T-cell (primary cell): ENCODE data around the gene PSMA7. TPM values are rescaled to one million over a fixed set of nuclear protein-coding genes. Genes with fewer than 3 reads are reported as not detected.
A peak's percentile ranks its signal among the peaks of the same experiment; 100 is the strongest.

Experiments
- ATAC-seq, 4 experiments: fragments of 200-7000 bp in 3 of 4; fragments of 150-1000 bp in 1 of 4; cut with Tn5 transposase; replicated peaks in 1 of 4; 1 replicate in 3 of 4; 2 replicates in 1 of 4; pipeline ENCODE4 v1.10.0; 2021; ENCODE audit warnings: moderate library complexity in 3 of 4, mild to moderate bottlenecking in 2 of 4, moderate number of reproducible peaks in 1 of 4
- CTCF ChIA-PET, 2 donors: fragments of 300-600 bp; sonication (Branson Sonifier 250); formaldehyde crosslinking; loops; one replicate each; lab custom pipeline; 2022; ENCODE audit warnings: antibody characterized with exemption in 2 of 2; lab: Charles Lee
- POLR2A ChIA-PET, 2 donors: fragments of 300-600 bp; sonication (Branson Sonifier 250); formaldehyde crosslinking; loops; one replicate each; lab custom pipeline; 2022; ENCODE audit warnings: antibody characterized with exemption in 2 of 2; lab: Charles Lee
- DNase-seq, 35 experiments: peaks; one replicate each; pipeline versions ENCODE4 v3.0.0 to v3.0.0-alpha.2; 2013 to 2023
- H3K27ac ChIP-seq: one replicate; pipeline ENCODE4 v1.5.1; 2013; ENCODE audit warnings: low read length
- H3K27me3 ChIP-seq, 2 experiments: replicated peaks in 1 of 2; 1 replicate in 1 of 2; 2 replicates in 1 of 2; pipeline versions ENCODE4 v1.6.1 to v1.7.0; 2013; ENCODE audit warnings: low read length in 1 of 2, mixed read lengths in 1 of 2; ENCODE audit not compliant: control insufficient read depth in 2 of 2, insufficient read depth in 2 of 2; ENCODE audit errors: extremely low read depth in 1 of 2
- H3K36me3 ChIP-seq, 2 donors: 1 replicate in 1 of 2; 2 replicates in 1 of 2; pipeline versions ENCODE4 v1.6.1 to v1.7.0; 2013; ENCODE audit warnings: low read length in 1 of 2; ENCODE audit not compliant: control insufficient read depth in 2 of 2, insufficient read depth in 1 of 2; ENCODE audit errors: extremely low read depth in 1 of 2
- H3K4me1 ChIP-seq, 2 experiments: 1 replicate in 1 of 2; 2 replicates in 1 of 2; pipeline versions ENCODE4 v1.6.1 to v1.7.0; 2013; ENCODE audit warnings: low read length in 2 of 2, mixed read lengths in 1 of 2; ENCODE audit not compliant: insufficient read depth in 2 of 2, control insufficient read depth in 1 of 2; ENCODE audit errors: extremely low read depth in 1 of 2
- H3K4me3 ChIP-seq, 2 donors: 1 replicate in 1 of 2; 2 replicates in 1 of 2; pipeline versions ENCODE4 v1.5.1 to v1.7.0; 2013; ENCODE audit warnings: mild to moderate bottlenecking in 2 of 2, low read length in 1 of 2, moderate library complexity in 1 of 2; ENCODE audit not compliant: control insufficient read depth in 1 of 2; ENCODE audit errors: extremely low read depth in 1 of 2
- H3K9me3 ChIP-seq: 2 replicates; pipeline ENCODE4 v1.7.0; 2013
- H3K27ac Mint-ChIP-seq, 2 donors: one replicate each; pipeline ENCODE4 v1.8.0; 2020 to 2021; ENCODE audit warnings: mild to moderate bottlenecking in 2 of 2, mixed read lengths in 2 of 2
- H3K27me3 Mint-ChIP-seq, 2 donors: one replicate each; pipeline ENCODE4 v1.8.0; 2021 to 2022; ENCODE audit warnings: mixed read lengths in 2 of 2
- H3K36me3 Mint-ChIP-seq: one replicate; pipeline ENCODE4 v1.8.0; 2021; ENCODE audit warnings: mixed read lengths
- H3K4me1 Mint-ChIP-seq, 3 donors: one replicate each; pipeline ENCODE4 v1.8.0; 2020 to 2022; ENCODE audit warnings: mixed read lengths in 3 of 3, mild to moderate bottlenecking in 1 of 3
- H3K4me3 Mint-ChIP-seq, 3 donors: one replicate each; pipeline ENCODE4 v1.8.0; 2020 to 2022; ENCODE audit warnings: mild to moderate bottlenecking in 3 of 3, mixed read lengths in 3 of 3, moderate library complexity in 3 of 3
- H3K9me3 Mint-ChIP-seq, 3 donors: one replicate each; pipeline ENCODE4 v1.8.0; 2020 to 2022; ENCODE audit warnings: mixed read lengths in 3 of 3
- WGBS: methylation state at CpG from one replicate; pipeline ENCODE4 v1.1.5; 2013; ENCODE audit warnings: missing lambda C conversion rate; ENCODE audit not compliant: insufficient coverage; 5-methylcytosine and 5-hydroxymethylcytosine counted together
- total RNA-seq, 35 experiments: library from RNA in 6 of 35; stranded (reverse) in 6 of 35; fragments of 120-200 nt in 1 of 35; gene quantifications; one replicate each; pipeline versions ENCODE4 v1.2.1 to v1.2.4 and lab custom pipeline; 2013 to 2026

The PSMA7 gene
- total RNA-seq (100 to 1,000 TPM; 136 to 233 (median 208) TPM), total RNA-seq (lab: John Stamatoyannopoulos, UW) (109 to 516 (median 145) reads per million in 29 experiments)
- 210 TPM for total RNA-seq (2013)

- Histone ChIP-seq H3K27ac (peak within 1 kb of the TSS; percentile 66), H3K9me3 (no peaks in the 10 kb centered on the region), H3K4me1 (peaks cover 19 to 58% of the 10 kb centered on the region in 2 experiments), H3K27me3 (no peaks in the 10 kb centered on the region), H3K4me3 (peak within 1 kb of the TSS; percentile 60 to 82), H3K36me3 (peaks cover 6 to 23% of the 10 kb centered on the region in 2 donors)
- H3K36me3 Mint-ChIP-seq, result peaks cover 16% of the 10 kb centered on the region
- H3K4me3 Mint-ChIP-seq, result peak within 1 kb of the TSS; percentile 84 to 89 (median 87)
- POLR2A ChIA-PET, result no interaction called here
- peak; percentile 67 to 96 (median 82) for DNase-seq
- ATAC-seq, result peak; percentile 87 to 93 (median 90)
- H3K9me3 Mint-ChIP-seq, result no peaks in the 10 kb centered on the region
- CTCF ChIA-PET, result no interaction called here
- H3K27me3 Mint-ChIP-seq, result no peaks in the 10 kb centered on the region
- H3K4me1 Mint-ChIP-seq, result peaks cover 48 to 59% (median 58%) of the 10 kb centered on the region in 3 donors
- H3K27ac Mint-ChIP-seq, result peak within 1 kb of the TSS; percentile 85 to 90
- WGBS, result under 1% methylated on average over 124 of the region's 148 CpGs
Observed at GRCh38 chr20:62143081-62143956, at the start of gene PSMA7, which contains the start of gene SS18L1. PSMA7 (minus strand) TSS chr20:62143394; CDS start chr20:62143303, 91 bp downstream. SS18L1 (plus strand) TSS chr20:62143769; CDS start chr20:62143821, 52 bp downstream.

GRCh38 chr20:62192635-62193034, 49.4 kb upstream of the PSMA7 start:
- Mint-ChIP-seq H3K9me3 (no peaks in the 10 kb centered on the region), H3K27ac (no peak overlapping the region), H3K4me3 (no peak overlapping the region), H3K27me3 (no peaks in the 10 kb centered on the region), H3K36me3 (peaks cover 17% of the 10 kb centered on the region), H3K4me1 (peaks cover 4 to 11% (median 7%) of the 10 kb centered on the region in 3 donors)
- WGBS, result 100% methylated on average over 5 of the region's 10 CpGs
- DNase-seq (no peak), ATAC-seq (no peak)
- peaks cover 5 to 41% of the 10 kb centered on the region in 2 donors for H3K36me3 ChIP-seq
- no peaks in the 10 kb centered on the region for H3K9me3 ChIP-seq
- POLR2A ChIA-PET, result no interaction called here
- no peak overlapping the region for H3K4me3 ChIP-seq
- no peaks in the 10 kb centered on the region for H3K4me1 ChIP-seq
- H3K27me3 ChIP-seq, result no peaks in the 10 kb centered on the region
- H3K27ac ChIP-seq, result no peak overlapping the region
- CTCF ChIA-PET, result no interaction called here

GRCh38 chr20:62191781-62192559, 48.8 kb upstream of the PSMA7 start:
- Histone ChIP-seq H3K27me3 (no peaks in the 10 kb centered on the region), H3K4me1 (no peaks in the 10 kb centered on the region), H3K9me3 (no peaks in the 10 kb centered on the region), H3K27ac (no peak overlapping the region), H3K36me3 (peaks cover 5 to 36% of the 10 kb centered on the region in 2 donors), H3K4me3 (no peak overlapping the region)
- H3K27ac Mint-ChIP-seq, result no peak overlapping the region
- ChIA-PET POLR2A (no interaction called here), CTCF (no interaction called here)
- no peaks in the 10 kb centered on the region for H3K9me3 Mint-ChIP-seq
- 93% methylated on average over 11 of the region's 14 CpGs for WGBS
- DNase-seq (no peak), ATAC-seq (no peak)
- H3K36me3 Mint-ChIP-seq, result peaks cover 17% of the 10 kb centered on the region
- no peaks in the 10 kb centered on the region for H3K27me3 Mint-ChIP-seq
- H3K4me1 Mint-ChIP-seq, result peaks cover 10 to 15% (median 12%) of the 10 kb centered on the region in 3 donors
- H3K4me3 Mint-ChIP-seq, result no peak overlapping the region

GRCh38 chr20:62190639-62191411, 47.6 kb upstream of the PSMA7 start:
- POLR2A ChIA-PET, result no interaction called here
- H3K27ac Mint-ChIP-seq, result no peak overlapping the region
- H3K4me3 Mint-ChIP-seq, result no peak overlapping the region
- Histone ChIP-seq H3K4me1 (peaks cover 0 to 1% of the 10 kb centered on the region in 2 experiments), H3K27me3 (no peaks in the 10 kb centered on the region), H3K9me3 (no peaks in the 10 kb centered on the region), H3K36me3 (peaks cover 5 to 36% of the 10 kb centered on the region in 2 donors), H3K4me3 (no peak overlapping the region), H3K27ac (no peak overlapping the region)
- CTCF ChIA-PET, result no interaction called here
- ATAC-seq (no peak), DNase-seq (no peak)
- WGBS, result 96% methylated on average over 14 of the region's 25 CpGs
- H3K4me1 Mint-ChIP-seq, result peaks cover 17 to 20% (median 19%) of the 10 kb centered on the region in 3 donors
- no peaks in the 10 kb centered on the region for H3K9me3 Mint-ChIP-seq
- peaks cover 20% of the 10 kb centered on the region for H3K36me3 Mint-ChIP-seq
- no peaks in the 10 kb centered on the region for H3K27me3 Mint-ChIP-seq

GRCh38 chr20:62186887-62187866, 44.0 kb upstream of the PSMA7 start:
- CTCF ChIA-PET, result no interaction called here

More at GRCh38 chr20:62186887-62187866, 44.0 kb upstream of the PSMA7 start:
- Histone ChIP-seq H3K9me3 (no peaks in the 10 kb centered on the region), H3K27me3 (no peaks in the 10 kb centered on the region), H3K4me1 (peaks cover 7 to 24% of the 10 kb centered on the region in 2 experiments), H3K36me3 (peaks cover 0 to 22% of the 10 kb centered on the region in 2 donors), H3K27ac (no peak overlapping the region), H3K4me3 (no peak overlapping the region)
- Mint-ChIP-seq H3K36me3 (peaks cover 15% of the 10 kb centered on the region), H3K4me1 (peaks cover 33 to 42% (median 39%) of the 10 kb centered on the region in 3 donors), H3K4me3 (no peak overlapping the region), H3K27ac (no peak overlapping the region), H3K9me3 (no peaks in the 10 kb centered on the region), H3K27me3 (no peaks in the 10 kb centered on the region)
- no peak for ATAC-seq
- 94% methylated on average over 9 of the region's 13 CpGs for WGBS
- DNase-seq, result no peak
- POLR2A ChIA-PET, result no interaction called here
